Measurements from ENCODE around the gene MAP7D3. TPM values are rescaled to one million over a fixed set of nuclear protein-coding genes. Genes with fewer than 3 reads are reported as not detected.

The MAP7D3 gene
- total and polyA plus RNA-seq, 9 of the 15 experiments (the other 6 are each of a cell fraction or from before 2014, with no cell fraction given): 9.4 to 27.7 (median 14.0) TPM

GRCh38 chrX:136271300-136271699 is 20.1 kb upstream of the MAP7D3 start:
- Histone ChIP-seq H3K79me2 (ENCODE audit: control insufficient read depth, insufficient read depth, low read length) (no peaks in the 10 kb centered on the region), H4K20me1 (replicated peaks; ENCODE audit: control insufficient read depth, insufficient read depth, low read length) (no peaks in the 10 kb centered on the region), H3K4me3 (no peak overlapping the region), H3K36me3 (ENCODE audit: control insufficient read depth, insufficient read depth, low read length) (no peaks in the 10 kb centered on the region), H2AFZ (ENCODE audit: low read depth, low read length) (no peak overlapping the region), H3K4me1 (replicated peaks in 1 of 2; ENCODE audit: control insufficient read depth in 2 of 2, insufficient read depth in 2 of 2, low read length in 2 of 2) (no peaks in the 10 kb centered on the region), H3K9ac (ENCODE audit: insufficient read depth in 1 of 2, low read depth in 2 of 2, low read length in 2 of 2) (no peak overlapping the region), H3K27ac (ENCODE audit: extremely low read depth, low read depth, low read length) (no peak overlapping the region), H3K9me1 (ENCODE audit: control insufficient read depth, insufficient read depth, low read length) (no peaks in the 10 kb centered on the region), H3K27me3 (ENCODE audit: control insufficient read depth in 2 of 2, insufficient read depth in 2 of 2, low read length in 2 of 2) (peaks cover 0 to 4% of the 10 kb centered on the region in 2 experiments; a peak in 1 of 5 replicates), H3K9me3 (replicated peaks; ENCODE audit: control insufficient read depth, insufficient read depth, low read depth, low read length) (no peaks in the 10 kb centered on the region), H3K4me2 (ENCODE audit: insufficient read depth, low read length) (no peak overlapping the region)
- no TSS peak for BruUV-seq (replicated peaks)
- ATAC-seq (no peak), FAIRE-seq (no peak), DNase-seq (ENCODE audit: extremely low read depth in 1 of 4, low spot score in 3 of 4) (no peak)
- TF ChIP-seq ETS2 (tag; IDR thresholded peaks at IDR 0.05; ENCODE audit: borderline replicate concordance, poor library complexity, severe bottlenecking): no peak
- peak; percentile 94 for TF ChIP-seq SPI1 (IDR thresholded peaks at IDR 0.05; ENCODE audit: borderline replicate concordance, low read depth, low read length)
- TF ChIP-seq BRF2 (IDR thresholded peaks at IDR 0.05; ENCODE audit: borderline replicate concordance, insufficient read depth, insufficient read length): no peak
- no peak for TF ChIP-seq RBM25 (IDR thresholded peaks at IDR 0.05; ENCODE audit: low read depth, low read length, severe bottlenecking)
- 86% methylated on average over 1 of the region's 1 CpG for WGBS (ENCODE audit: insufficient coverage, low coverage, missing lambda C conversion rate)
- intact Hi-C loops (cut with micrococcal nuclease) (loop anchor here (10.0 kb wide), 1 partner anchor 224 kb away; the partner anchor contains the start of gene HTATSF1), in situ Hi-C loops (cut with MboI) (no loop called here)
- POLR2A ChIA-PET: no interaction called here
- CTCF ChIA-PET (ENCODE audit: low intra/inter-chr PET ratio): no interaction called here

DNA sequence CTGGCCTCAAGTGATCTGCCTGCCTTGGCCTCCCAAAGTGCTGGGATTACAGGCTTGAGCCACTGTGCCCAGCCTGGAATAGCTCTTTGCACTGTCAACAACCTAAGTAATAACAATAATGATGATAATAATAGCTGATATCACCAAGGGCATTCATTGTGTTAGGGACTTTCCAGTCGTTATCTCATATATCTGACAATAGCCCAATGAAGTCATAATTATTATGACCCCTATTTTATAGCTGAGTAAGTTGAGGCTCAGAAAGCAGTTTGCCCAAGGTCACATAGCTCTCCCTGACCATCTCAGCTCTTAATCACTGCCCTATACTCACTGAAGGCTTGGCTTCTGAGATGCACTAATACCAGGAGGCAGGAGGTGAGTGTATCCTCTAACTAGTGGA is 18.7 kb upstream of the MAP7D3 start:
- POLR2A ChIA-PET: no interaction called here
- 8% methylated on average over 1 of the region's 1 CpG for WGBS (ENCODE audit: insufficient coverage, low coverage, missing lambda C conversion rate)
- in situ Hi-C loops (cut with MboI) (no loop called here), intact Hi-C loops (cut with micrococcal nuclease) (loop anchor here (5.0 to 10.0 kb wide), 2 partner anchors 58 to 225 kb away; partner anchors contain the start of gene HTATSF1)
- Histone ChIP-seq H3K9ac (ENCODE audit: insufficient read depth in 1 of 2, low read depth in 2 of 2, low read length in 2 of 2) (no peak overlapping the region), H2AFZ (ENCODE audit: low read depth, low read length) (no peak overlapping the region), H3K9me3 (replicated peaks; ENCODE audit: control insufficient read depth, insufficient read depth, low read depth, low read length) (no peaks in the 10 kb centered on the region), H4K20me1 (replicated peaks; ENCODE audit: control insufficient read depth, insufficient read depth, low read length) (no peaks in the 10 kb centered on the region), H3K4me1 (replicated peaks in 1 of 2; ENCODE audit: control insufficient read depth in 2 of 2, insufficient read depth in 2 of 2, low read length in 2 of 2) (no peaks in the 10 kb centered on the region), H3K9me1 (ENCODE audit: control insufficient read depth, insufficient read depth, low read length) (no peaks in the 10 kb centered on the region), H3K27ac (ENCODE audit: extremely low read depth, low read depth, low read length) (no peak overlapping the region), H3K4me2 (ENCODE audit: insufficient read depth, low read length) (no peak overlapping the region), H3K79me2 (ENCODE audit: control insufficient read depth, insufficient read depth, low read length) (no peaks in the 10 kb centered on the region), H3K4me3 (no peak overlapping the region), H3K36me3 (ENCODE audit: control insufficient read depth, insufficient read depth, low read length) (no peaks in the 10 kb centered on the region), H3K27me3 (ENCODE audit: control insufficient read depth in 2 of 2, insufficient read depth in 2 of 2, low read length in 2 of 2) (no peaks in the 10 kb centered on the region)
- no TSS peak for BruUV-seq (replicated peaks)
- ATAC-seq: no peak
- DNase-seq (ENCODE audit: extremely low read depth in 1 of 4, low spot score in 3 of 4): no peak
- FAIRE-seq: no peak
- CTCF ChIA-PET (ENCODE audit: low intra/inter-chr PET ratio): no interaction called here
- TF ChIP-seq SP1 (CRISPR knock-in tag; IDR thresholded peaks at IDR 0.05): no peak
- TF ChIP-seq, protein P1, sequence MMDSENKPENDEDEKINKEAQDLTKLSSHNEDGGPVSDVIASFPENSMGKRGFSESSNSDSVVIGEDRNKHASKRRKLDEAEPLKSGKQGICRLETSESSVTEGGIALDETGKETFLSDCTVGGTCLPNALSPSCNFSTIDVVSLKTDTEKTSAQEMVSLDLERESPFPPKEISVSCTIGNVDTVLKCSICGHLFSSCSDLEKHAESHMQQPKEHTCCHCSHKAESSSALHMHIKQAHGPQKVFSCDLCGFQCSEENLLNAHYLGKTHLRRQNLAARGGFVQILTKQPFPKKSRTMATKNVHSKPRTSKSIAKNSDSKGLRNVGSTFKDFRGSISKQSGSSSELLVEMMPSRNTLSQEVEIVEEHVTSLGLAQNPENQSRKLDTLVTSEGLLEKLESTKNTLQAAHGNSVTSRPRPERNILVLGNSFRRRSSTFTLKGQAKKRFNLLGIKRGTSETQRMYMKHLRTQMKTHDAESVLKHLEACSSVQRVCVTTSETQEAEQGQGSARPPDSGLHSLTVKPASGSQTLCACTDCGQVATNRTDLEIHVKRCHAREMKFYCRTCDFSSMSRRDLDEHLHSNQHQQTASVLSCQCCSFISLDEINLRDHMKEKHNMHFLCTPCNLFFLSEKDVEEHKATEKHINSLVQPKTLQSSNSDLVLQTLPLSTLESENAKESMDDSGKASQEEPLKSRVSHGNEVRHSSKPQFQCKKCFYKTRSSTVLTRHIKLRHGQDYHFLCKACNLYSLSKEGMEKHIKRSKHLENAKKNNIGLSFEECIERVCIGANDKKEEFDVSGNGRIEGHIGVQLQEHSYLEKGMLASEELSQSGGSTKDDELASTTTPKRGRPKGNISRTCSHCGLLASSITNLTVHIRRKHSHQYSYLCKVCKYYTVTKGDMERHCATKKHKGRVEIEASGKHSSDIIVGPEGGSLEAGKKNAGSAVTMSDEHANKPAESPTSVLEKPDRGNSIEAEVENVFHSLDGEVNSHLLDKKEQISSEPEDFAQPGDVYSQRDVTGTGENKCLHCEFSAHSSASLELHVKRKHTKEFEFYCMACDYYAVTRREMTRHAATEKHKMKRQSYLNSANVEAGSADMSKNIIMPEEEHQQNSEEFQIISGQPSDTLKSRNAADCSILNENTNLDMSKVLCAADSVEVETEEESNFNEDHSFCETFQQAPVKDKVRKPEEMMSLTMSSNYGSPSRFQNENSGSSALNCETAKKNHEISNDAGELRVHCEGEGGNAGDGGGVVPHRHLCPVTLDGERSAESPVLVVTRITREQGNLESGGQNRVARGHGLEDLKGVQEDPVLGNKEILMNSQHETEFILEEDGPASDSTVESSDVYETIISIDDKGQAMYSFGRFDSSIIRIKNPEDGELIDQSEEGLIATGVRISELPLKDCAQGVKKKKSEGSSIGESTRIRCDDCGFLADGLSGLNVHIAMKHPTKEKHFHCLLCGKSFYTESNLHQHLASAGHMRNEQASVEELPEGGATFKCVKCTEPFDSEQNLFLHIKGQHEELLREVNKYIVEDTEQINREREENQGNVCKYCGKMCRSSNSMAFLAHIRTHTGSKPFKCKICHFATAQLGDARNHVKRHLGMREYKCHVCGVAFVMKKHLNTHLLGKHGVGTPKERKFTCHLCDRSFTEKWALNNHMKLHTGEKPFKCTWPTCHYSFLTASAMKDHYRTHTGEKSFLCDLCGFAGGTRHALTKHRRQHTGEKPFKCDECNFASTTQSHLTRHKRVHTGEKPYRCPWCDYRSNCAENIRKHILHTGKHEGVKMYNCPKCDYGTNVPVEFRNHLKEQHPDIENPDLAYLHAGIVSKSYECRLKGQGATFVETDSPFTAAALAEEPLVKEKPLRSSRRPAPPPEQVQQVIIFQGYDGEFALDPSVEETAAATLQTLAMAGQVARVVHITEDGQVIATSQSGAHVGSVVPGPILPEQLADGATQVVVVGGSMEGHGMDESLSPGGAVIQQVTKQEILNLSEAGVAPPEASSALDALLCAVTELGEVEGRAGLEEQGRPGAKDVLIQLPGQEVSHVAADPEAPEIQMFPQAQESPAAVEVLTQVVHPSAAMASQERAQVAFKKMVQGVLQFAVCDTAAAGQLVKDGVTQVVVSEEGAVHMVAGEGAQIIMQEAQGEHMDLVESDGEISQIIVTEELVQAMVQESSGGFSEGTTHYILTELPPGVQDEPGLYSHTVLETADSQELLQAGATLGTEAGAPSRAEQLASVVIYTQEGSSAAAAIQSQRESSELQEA (IDR thresholded peaks at IDR 0.05; ENCODE audit: low read depth): no peak
- no peak for TF ChIP-seq RNF2 (IDR thresholded peaks at IDR 0.05)
